Stimulated activated CD4-positive, alpha-beta T cell treated with anti-CD3 and anti-CD28 coated beads, Interleukin-1b, Interleukin-23, amount 100 ng/mL, for 24 hours (primary cell): ENCODE data around the gene CSF1R.
"Not testable (repeated sequence)": the region's sequence is repeated elsewhere in the genome, so short reads cannot be mapped to it uniquely, and the experiment has no call there.

Source experiments
- DNase-seq, 4 experiments: peaks; one replicate each; pipeline ENCODE4 v3.0.0-alpha.2; 2020; ENCODE audit warnings: low read depth in 4 of 4, low spot score in 1 of 4

CSF1R gene

DNA sequence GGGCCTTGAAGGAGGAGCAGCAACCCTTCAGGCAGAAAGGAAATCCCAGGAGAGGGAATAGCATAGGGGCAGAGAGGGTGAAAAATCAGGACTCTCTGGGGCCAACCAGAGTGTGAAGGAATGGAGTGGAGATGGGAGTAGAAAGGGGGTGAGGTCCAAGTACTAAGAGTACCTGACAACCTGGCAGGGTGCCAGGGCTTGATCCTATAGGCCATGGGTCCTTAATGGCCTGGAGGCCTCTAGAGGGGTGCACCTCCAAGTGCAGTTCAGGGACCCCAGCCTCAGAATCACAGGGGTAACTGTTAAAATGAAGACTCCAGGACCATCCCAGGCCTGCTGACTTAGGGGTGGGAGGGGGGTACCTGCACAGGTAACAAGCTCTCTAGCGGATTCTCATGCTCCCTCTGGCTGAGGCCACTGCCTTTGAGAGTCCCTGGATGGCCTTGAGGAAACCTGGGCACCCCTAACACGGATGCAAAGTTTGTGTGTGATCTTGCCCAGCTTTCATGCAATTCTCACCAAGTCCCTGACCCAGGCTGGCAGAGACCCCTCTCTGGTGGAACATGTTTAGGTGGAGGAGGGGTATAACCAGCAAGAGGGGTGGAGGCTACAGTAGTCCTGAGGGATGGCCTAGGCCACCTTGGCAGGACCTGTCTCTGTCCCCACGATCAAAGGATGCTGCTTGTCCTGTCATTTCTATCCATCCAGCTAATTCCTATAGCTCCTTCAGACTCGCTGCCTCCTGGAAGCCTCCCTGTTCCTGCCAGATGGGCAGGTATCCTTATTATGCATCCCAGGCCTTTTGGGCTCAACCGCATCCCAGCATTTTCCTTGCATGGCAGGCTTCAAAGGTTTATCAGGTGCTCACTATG is 17.6 kb upstream of the CSF1R start:
- no peak for DNase-seq

GRCh38 chr5:150101023-150101422 is 14.7 kb upstream of the CSF1R start:
- no peak for DNase-seq

GRCh38 chr5:150097152-150097551 is 10.8 kb upstream of the CSF1R start:
- DNase-seq: no peak

- no peak for DNase-seq
Measured at GRCh38 chr5:150092159-150092787, 5.9 kb upstream of the CSF1R start.

DNA sequence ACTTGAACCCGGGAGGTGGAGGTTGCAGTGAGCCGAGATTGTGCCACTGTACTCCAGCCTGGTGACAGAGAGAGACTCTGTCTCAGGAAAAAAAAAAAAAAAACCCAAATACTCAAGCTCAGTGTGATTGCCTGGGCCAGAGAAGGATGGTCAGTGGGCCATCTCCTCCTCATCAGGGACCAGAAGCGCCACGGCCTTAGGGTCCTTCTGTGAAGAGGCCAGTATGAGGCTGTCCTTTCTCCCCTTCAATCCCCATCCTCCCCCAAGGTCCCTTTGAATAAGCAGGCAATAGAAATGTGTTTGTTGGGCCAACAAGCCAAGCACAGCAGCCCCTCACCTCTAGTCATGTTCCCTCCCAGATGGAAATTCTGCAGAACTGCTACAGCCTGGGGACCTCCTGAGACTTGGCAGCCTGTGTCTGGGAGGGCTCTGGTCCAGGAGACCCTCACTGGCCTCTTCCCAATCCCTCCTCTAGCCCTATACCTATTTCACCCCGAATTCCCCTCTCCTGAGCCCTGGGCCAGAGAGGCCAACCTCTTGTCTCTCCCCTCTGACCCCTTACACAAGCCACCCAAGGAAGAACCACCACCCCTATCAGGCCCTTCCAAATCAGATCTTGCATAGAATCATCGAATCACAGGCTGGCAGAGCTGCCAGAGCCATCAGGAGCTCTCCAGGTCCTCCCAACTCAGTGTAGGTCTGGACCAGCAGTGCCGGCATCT is 1.0 kb downstream of the CSF1R start:
- no peak for DNase-seq

DNA sequence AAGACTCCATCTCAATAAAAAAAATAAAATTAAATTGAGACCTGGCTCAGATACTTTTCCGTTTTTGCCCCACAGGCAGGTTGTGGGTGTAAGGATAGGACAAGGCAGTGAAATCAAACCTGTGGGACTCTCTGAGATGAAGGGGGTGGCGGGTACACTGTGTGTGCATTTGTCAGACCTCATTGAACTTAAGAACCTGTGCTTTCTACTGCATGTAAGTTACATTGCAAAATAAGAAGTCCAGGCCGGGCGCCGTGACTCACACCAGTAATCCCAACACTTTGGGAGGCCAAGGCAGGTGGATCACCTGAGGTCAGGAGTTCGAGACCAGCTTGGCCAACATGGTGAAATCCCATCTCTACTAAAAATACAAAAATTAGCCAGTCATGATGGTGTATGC is 1.6 kb downstream of the CSF1R start:
- DNase-seq: not testable (repeated sequence)

DNA sequence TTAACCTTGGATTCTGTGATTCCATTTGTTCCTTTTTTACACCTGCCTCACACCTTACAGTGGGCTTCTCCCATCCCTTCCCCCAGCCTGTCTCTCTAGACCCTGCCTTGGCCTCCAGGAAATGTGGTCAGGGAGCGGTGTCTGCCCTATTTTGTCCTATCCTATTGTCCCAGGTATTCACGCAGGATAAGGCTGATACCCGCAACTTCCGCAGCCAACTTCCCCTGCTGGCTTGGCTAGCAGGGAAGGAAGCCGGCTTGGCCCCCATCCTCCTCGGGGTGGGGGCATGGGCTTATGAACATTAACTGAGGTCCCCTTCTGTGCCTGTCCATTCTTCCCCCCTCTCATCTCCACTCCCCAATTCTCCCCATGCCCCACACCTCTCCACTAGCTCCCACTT is 3.5 kb downstream of the CSF1R start:
- no peak for DNase-seq

- DNase-seq: no peak
Measured at GRCh38 chr5:150082374-150082773, 4.0 kb downstream of the CSF1R start.

- DNase-seq: no peak
Measured at GRCh38 chr5:150081541-150082283, 4.6 kb downstream of the CSF1R start.

- no peak for DNase-seq
Measured at GRCh38 chr5:150080696-150081435, 5.5 kb downstream of the CSF1R start.

GRCh38 chr5:150079909-150080461 is 6.4 kb downstream of the CSF1R start:
- no peak for DNase-seq

DNA sequence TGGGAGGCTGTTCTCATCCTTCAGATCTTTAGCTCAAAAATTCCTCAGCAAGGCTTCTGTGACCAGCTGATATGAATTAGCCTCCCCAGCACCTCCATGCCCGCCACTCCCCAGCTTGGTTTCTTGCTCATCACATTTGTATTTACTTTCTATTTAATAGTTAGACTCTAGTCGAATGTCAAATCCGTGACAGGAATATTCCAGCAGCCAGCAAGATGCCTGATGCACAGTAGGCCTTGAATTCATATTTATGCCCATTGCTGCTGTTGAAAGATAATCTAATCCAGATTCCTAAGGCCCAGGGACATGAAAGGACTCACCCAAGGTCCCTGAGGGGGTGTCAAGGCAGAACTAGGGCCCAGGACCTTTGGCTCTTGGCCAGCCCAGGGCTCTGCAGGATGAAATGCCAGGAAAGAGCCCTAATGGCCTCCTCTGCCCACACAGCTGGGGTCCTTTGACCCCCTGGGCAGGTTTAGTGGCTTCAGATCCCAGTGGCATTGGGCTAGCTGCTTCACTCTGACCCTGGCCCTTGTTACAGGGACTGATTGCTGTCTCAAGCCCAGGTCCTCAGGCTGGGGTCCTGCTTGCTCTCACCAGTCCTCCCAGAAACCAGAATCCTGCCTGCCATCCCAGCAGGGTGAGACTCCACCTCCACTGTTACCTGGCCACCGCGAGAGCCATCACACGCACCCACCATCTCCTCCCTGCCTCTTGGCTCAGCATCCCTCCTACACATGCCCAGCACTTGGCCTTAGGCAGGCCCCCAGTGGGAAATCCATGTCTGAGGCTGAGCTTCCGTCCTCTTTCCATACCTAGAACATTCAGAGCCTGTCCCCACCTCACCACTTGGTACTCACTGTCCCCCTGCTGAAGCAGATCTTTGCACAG is 7.3 kb downstream of the CSF1R start:
- no peak for DNase-seq

GRCh38 chr5:150077996-150078801 is 8.2 kb downstream of the CSF1R start:
- no peak for DNase-seq

DNA sequence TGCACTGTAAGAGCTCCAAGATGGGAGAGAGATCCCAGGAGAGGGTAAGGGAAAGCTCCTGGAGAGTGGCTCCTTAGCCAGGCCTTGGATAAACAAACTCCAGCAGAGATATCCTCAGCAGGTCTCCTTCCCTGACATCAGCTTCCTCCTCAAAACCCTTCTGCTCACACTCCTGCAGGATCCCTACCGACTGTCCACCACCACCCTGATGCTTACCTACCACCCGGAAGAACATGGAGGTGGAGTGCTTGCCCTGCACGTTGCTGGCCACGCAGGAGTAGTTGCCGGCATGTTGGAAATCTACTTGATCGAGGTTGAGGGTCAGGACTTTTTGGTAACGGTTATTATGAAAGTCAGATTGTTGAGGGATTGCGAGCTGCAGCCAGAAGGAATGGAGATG is 9.3 kb downstream of the CSF1R start:
- DNase-seq: no peak

DNA sequence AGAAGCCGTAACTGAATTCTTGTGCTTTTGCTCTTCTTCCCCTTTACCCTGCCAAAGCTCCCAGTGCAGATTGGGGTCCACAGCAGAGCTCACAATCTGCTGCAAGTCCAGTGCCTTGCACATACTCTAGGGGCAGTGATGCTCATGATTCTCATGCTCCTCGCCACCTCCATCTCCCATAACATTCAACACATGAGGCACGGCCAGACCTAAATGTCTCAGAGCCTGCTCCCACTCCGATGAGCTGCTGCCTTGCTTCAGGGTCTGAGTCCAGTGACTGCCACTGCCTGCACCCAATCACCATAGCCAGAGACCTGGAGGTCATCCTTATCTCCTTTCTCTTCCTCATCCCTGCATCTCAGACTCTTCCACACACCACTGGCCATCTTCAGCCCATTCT is 10.5 kb downstream of the CSF1R start:
- DNase-seq: no peak

DNA sequence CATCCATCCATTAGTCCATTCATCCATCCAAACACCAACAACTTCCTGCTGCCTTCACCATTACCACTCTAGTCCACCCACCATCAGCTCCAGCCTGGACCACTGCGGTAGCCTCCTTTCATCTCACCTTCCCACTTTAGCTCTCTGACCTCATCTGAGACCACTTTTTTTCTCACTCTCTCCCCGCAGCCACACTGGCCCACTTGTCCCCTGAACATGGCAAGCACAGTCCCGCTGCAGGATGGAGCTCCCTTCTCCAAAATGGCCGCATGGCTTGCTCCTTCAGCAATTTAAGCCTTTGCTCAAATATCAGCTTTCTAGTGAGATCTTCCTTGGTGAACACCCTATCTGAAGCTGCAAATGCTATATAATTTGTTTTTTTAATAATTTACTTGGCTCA is 11.1 kb downstream of the CSF1R start:
- DNase-seq: no peak

GRCh38 chr5:150073677-150074076 is 12.7 kb downstream of the CSF1R start:
- no peak for DNase-seq

- no peak for DNase-seq
Measured at GRCh38 chr5:150073086-150073625, 13.2 kb downstream of the CSF1R start.
